H1 (cell line): ENCODE data around the gene BMPR1A. TPM values are rescaled to one million over a fixed set of nuclear protein-coding genes. Genes with fewer than 3 reads are reported as not detected.

Experiments
- CHD1 ChIP-seq: IDR thresholded peaks from 2 replicates; pipeline ENCODE4 v1.6.1; 2012; ENCODE audit warnings: low read depth, low read length, improper control_type of control experiment
- CREB1 ChIP-seq: IDR thresholded peaks from 2 replicates; pipeline ENCODE4 v1.6.1; 2012; ENCODE audit warnings: inconsistent platforms
- EP300 ChIP-seq, 2 experiments: IDR thresholded peaks; 1 replicate in 1 of 2; 2 replicates in 1 of 2; pipeline ENCODE4 v1.6.1; 2011 to 2012; ENCODE audit warnings: low read depth in 2 of 2, low read length in 2 of 2, mild to moderate bottlenecking in 2 of 2, borderline replicate concordance in 1 of 2, inconsistent platforms in 1 of 2, moderate library complexity in 1 of 2
- KDM1A ChIP-seq: fragments of 200-600, 300-600 bp; sonication (generic); IDR thresholded peaks from 2 replicates; pipeline ENCODE4 v1.7.1; 2016; ENCODE audit warnings: mild to moderate bottlenecking, low read length, borderline replicate concordance
- KDM5A ChIP-seq: fragments of 200-600 bp; IDR thresholded peaks from 2 replicates; pipeline ENCODE4 v1.7.1; 2012; ENCODE audit warnings: mild to moderate bottlenecking, low read length, inconsistent platforms, mixed read lengths
- TAF7 ChIP-seq: optimal IDR thresholded peaks from 2 replicates; pipeline ENCODE3; 2011; ENCODE audit warnings: low read depth, mild to moderate bottlenecking, inconsistent platforms, low read length, moderate library complexity, borderline replicate concordance
- TBP ChIP-seq: IDR thresholded peaks from 2 replicates; pipeline ENCODE4 v1.6.1; 2011; ENCODE audit warnings: low read depth, low read length, improper control_type of control experiment
- TCF12 ChIP-seq: IDR thresholded peaks from 2 replicates; pipeline ENCODE4 v1.6.1; 2011; ENCODE audit warnings: low read depth, mild to moderate bottlenecking, low read length
- TEAD4 ChIP-seq: IDR thresholded peaks from 2 replicates; pipeline ENCODE4 v1.6.1; 2012; ENCODE audit warnings: low read depth, low read length, inconsistent platforms, mixed read lengths
- ZNF274 ChIP-seq: IDR thresholded peaks from 2 replicates; pipeline ENCODE4 v1.7.0; 2012; ENCODE audit warnings: low read length, borderline replicate concordance; ENCODE audit errors: extremely low read depth
- polyA plus RNA-seq, 7 experiments: library from polyadenylated mRNA; depleted of rRNA in 3 of 7; stranded (reverse) in 5 of 7; unstranded in 2 of 7; fragments of >200 nt in 5 of 7; fragments of 200-250 nt in 2 of 7; gene quantifications; 1 replicate in 5 of 7; 2 replicates in 1 of 7; 4 replicates in 1 of 7; pipeline versions ENCODE4 v1.2.1 to v1.2.3, GENCODE V29; 2011 to 2013; ENCODE audit warnings: missing spikeins in 2 of 7, mixed read lengths in 2 of 7
- total RNA-seq: library from RNA; stranded (reverse); fragmentation: NEBNext Ultra II Directional; extraction: Animal tissue kit (Norgen Biotek cat#: 25700); gene quantifications from 2 replicates; pipeline ENCODE4 v1.2.1, GENCODE V29; 2021
- TF ChIP-seq, protein P1 (sequence below): fragments of 300-600 bp; sonication (generic); IDR thresholded peaks from 2 replicates; pipeline ENCODE4 v1.7.1; 2012; ENCODE audit warnings: low read length, moderate library complexity, mild to moderate bottlenecking, inconsistent platforms; ENCODE audit not compliant: insufficient replicate concordance
- TF ChIP-seq, protein P2 (sequence below): IDR thresholded peaks from 2 replicates; pipeline ENCODE4 v1.6.1; 2012; ENCODE audit warnings: inconsistent platforms

The BMPR1A gene
- total and polyA plus RNA-seq, 2 of the 8 experiments (the other 6 are each of a cell fraction or from before 2014, with no cell fraction given), result 34.4 to 129 TPM

DNA sequence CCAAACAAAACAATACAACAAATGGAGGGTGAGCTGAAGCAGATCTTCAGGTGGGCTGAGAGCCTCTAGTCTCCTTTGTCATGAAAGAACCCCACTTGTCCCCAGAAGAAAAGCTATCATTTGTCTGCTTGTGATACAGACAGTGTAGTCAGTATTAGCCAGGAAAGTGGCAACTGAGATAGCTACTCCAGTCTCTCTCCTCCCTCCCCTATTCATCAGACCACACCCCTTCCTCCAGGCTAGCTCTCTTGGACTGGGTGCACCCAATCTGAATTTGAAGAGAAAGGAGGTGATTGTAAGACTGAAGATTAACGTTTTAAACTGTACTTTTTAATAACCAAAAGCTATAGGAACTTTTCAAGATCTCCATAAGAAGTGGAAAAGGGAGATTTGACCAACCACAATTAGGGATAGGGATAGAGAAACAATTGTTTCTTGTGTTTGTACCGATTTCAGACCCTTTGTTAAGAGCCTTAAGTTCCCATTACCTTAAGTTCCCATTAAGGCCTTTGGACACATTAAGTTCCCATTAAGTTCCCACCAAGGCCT is 14.1 kb downstream of the BMPR1A start (continued):
- TF ChIP-seq, protein P1, sequence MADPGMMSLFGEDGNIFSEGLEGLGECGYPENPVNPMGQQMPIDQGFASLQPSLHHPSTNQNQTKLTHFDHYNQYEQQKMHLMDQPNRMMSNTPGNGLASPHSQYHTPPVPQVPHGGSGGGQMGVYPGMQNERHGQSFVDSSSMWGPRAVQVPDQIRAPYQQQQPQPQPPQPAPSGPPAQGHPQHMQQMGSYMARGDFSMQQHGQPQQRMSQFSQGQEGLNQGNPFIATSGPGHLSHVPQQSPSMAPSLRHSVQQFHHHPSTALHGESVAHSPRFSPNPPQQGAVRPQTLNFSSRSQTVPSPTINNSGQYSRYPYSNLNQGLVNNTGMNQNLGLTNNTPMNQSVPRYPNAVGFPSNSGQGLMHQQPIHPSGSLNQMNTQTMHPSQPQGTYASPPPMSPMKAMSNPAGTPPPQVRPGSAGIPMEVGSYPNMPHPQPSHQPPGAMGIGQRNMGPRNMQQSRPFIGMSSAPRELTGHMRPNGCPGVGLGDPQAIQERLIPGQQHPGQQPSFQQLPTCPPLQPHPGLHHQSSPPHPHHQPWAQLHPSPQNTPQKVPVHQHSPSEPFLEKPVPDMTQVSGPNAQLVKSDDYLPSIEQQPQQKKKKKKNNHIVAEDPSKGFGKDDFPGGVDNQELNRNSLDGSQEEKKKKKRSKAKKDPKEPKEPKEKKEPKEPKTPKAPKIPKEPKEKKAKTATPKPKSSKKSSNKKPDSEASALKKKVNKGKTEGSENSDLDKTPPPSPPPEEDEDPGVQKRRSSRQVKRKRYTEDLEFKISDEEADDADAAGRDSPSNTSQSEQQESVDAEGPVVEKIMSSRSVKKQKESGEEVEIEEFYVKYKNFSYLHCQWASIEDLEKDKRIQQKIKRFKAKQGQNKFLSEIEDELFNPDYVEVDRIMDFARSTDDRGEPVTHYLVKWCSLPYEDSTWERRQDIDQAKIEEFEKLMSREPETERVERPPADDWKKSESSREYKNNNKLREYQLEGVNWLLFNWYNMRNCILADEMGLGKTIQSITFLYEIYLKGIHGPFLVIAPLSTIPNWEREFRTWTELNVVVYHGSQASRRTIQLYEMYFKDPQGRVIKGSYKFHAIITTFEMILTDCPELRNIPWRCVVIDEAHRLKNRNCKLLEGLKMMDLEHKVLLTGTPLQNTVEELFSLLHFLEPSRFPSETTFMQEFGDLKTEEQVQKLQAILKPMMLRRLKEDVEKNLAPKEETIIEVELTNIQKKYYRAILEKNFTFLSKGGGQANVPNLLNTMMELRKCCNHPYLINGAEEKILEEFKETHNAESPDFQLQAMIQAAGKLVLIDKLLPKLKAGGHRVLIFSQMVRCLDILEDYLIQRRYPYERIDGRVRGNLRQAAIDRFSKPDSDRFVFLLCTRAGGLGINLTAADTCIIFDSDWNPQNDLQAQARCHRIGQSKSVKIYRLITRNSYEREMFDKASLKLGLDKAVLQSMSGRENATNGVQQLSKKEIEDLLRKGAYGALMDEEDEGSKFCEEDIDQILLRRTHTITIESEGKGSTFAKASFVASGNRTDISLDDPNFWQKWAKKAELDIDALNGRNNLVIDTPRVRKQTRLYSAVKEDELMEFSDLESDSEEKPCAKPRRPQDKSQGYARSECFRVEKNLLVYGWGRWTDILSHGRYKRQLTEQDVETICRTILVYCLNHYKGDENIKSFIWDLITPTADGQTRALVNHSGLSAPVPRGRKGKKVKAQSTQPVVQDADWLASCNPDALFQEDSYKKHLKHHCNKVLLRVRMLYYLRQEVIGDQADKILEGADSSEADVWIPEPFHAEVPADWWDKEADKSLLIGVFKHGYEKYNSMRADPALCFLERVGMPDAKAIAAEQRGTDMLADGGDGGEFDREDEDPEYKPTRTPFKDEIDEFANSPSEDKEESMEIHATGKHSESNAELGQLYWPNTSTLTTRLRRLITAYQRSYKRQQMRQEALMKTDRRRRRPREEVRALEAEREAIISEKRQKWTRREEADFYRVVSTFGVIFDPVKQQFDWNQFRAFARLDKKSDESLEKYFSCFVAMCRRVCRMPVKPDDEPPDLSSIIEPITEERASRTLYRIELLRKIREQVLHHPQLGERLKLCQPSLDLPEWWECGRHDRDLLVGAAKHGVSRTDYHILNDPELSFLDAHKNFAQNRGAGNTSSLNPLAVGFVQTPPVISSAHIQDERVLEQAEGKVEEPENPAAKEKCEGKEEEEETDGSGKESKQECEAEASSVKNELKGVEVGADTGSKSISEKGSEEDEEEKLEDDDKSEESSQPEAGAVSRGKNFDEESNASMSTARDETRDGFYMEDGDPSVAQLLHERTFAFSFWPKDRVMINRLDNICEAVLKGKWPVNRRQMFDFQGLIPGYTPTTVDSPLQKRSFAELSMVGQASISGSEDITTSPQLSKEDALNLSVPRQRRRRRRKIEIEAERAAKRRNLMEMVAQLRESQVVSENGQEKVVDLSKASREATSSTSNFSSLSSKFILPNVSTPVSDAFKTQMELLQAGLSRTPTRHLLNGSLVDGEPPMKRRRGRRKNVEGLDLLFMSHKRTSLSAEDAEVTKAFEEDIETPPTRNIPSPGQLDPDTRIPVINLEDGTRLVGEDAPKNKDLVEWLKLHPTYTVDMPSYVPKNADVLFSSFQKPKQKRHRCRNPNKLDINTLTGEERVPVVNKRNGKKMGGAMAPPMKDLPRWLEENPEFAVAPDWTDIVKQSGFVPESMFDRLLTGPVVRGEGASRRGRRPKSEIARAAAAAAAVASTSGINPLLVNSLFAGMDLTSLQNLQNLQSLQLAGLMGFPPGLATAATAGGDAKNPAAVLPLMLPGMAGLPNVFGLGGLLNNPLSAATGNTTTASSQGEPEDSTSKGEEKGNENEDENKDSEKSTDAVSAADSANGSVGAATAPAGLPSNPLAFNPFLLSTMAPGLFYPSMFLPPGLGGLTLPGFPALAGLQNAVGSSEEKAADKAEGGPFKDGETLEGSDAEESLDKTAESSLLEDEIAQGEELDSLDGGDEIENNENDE, result no peak
- no peak for TF ChIP-seq CHD1
- TF ChIP-seq TBP, result no peak
- TF ChIP-seq, protein P2, sequence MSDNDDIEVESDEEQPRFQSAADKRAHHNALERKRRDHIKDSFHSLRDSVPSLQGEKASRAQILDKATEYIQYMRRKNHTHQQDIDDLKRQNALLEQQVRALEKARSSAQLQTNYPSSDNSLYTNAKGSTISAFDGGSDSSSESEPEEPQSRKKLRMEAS, result no peak
- no peak for TF ChIP-seq ZNF274
- no peak for TF ChIP-seq TEAD4
- no peak for TF ChIP-seq KDM1A
- no peak for TF ChIP-seq KDM5A
- TF ChIP-seq TCF12, result no peak
- no peak for TF ChIP-seq CREB1
- TF ChIP-seq EP300 (IDR thresholded peaks at IDR 0.05; ENCODE audit: borderline replicate concordance in 1 of 2, low read depth in 2 of 2, low read length in 2 of 2), result no peak
- TF ChIP-seq TAF7, result no peak
